ENCODE measurements around the gene FRYL. TPM values are rescaled to one million over a fixed set of nuclear protein-coding genes. Genes with fewer than 3 reads are reported as not detected.

The FRYL gene
- total RNA-seq, 4 donors from 2014 or later: 46.0 to 66.5 (median 55.8) TPM

DNA sequence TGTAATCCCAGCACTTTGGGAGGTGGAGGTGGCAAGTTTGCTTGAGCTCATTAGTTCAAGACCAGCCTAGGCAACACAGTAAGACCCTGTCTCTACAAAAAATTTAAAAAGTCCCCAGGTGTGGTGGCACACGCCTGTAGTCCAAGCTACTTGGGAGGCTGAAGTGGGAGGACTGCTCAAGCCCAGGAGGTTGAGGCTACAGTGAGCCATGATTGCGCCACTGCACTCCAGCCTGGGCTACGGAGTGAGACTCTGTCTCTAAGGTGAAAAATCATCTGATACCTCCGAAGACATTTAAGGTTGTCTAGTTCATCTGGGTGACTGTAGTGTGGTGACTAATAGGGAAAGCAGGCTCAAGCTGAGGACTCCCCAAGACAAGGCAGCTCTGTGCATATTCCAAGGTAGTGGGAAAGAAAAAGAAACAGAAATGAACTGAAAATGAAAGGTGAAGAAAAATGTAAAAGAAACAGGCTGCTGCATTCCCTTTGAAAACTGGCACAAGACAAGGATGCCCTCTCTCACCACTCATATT lies 23.3 kb downstream of the FRYL start:
- Histone ChIP-seq H3K4me3 (no peak overlapping the region), H3K9me3 (no peaks in the 10 kb centered on the region), H3K4me1 (peaks cover 23 to 27% (median 25%) of the 10 kb centered on the region in 4 donors), H3K36me3 (no peaks in the 10 kb centered on the region), H3K27ac (replicated peaks in 1 of 4) (no peak overlapping the region), H3K27me3 (no peaks in the 10 kb centered on the region)
- intact Hi-C loops (cut with DNase I): no loop called here
- TF ChIP-seq POLR2AphosphoS5 (IDR thresholded peaks at IDR 0.05): no peak
- TF ChIP-seq, protein P1, sequence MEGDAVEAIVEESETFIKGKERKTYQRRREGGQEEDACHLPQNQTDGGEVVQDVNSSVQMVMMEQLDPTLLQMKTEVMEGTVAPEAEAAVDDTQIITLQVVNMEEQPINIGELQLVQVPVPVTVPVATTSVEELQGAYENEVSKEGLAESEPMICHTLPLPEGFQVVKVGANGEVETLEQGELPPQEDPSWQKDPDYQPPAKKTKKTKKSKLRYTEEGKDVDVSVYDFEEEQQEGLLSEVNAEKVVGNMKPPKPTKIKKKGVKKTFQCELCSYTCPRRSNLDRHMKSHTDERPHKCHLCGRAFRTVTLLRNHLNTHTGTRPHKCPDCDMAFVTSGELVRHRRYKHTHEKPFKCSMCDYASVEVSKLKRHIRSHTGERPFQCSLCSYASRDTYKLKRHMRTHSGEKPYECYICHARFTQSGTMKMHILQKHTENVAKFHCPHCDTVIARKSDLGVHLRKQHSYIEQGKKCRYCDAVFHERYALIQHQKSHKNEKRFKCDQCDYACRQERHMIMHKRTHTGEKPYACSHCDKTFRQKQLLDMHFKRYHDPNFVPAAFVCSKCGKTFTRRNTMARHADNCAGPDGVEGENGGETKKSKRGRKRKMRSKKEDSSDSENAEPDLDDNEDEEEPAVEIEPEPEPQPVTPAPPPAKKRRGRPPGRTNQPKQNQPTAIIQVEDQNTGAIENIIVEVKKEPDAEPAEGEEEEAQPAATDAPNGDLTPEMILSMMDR (IDR thresholded peaks at IDR 0.05): no peak
- WGBS: 91% methylated on average over 4 of the region's 4 CpGs
- no peak for DNase-seq (ENCODE audit: extremely low spot score)

DNA sequence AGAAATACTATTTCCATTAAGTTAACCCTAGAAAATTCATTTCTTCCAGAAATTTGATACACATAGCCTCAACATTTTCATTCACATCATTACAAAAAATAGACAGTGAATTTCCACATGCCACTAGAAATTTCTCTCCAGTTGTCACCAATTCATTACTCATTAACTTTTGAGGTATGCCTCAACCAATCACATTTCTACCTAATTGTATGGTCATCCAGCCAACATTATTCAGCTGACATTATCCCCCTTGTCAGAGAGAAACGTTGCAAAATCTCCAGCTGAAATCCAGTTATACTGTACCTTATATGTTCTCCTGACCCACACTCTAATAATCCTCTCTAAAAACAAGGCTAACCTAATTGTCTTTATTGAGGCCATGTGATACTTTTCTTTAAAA lies 24.8 kb downstream of the FRYL start:
- intact Hi-C loops (cut with DNase I): no loop called here
- no peak for DNase-seq (ENCODE audit: extremely low spot score)
- no peaks in the 10 kb centered on the region for H3K9me3 ChIP-seq
- H3K4me1 ChIP-seq: peaks cover 28 to 35% (median 30%) of the 10 kb centered on the region in 4 donors
- H3K27ac ChIP-seq (replicated peaks in 1 of 4): no peak overlapping the region
- TF ChIP-seq POLR2A (IDR thresholded peaks at IDR 0.05; ENCODE audit: low read depth) (no peak), POLR2AphosphoS5 (IDR thresholded peaks at IDR 0.05) (no peak), EP300 (IDR thresholded peaks at IDR 0.05) (no peak)
- TF ChIP-seq, protein P1 (IDR thresholded peaks at IDR 0.05): no peak
- no peaks in the 10 kb centered on the region for H3K36me3 ChIP-seq
- H3K4me3 ChIP-seq: no peak overlapping the region
- WGBS: 52% methylated on average over 1 of the region's 1 CpG
- no peaks in the 10 kb centered on the region for H3K27me3 ChIP-seq

DNA sequence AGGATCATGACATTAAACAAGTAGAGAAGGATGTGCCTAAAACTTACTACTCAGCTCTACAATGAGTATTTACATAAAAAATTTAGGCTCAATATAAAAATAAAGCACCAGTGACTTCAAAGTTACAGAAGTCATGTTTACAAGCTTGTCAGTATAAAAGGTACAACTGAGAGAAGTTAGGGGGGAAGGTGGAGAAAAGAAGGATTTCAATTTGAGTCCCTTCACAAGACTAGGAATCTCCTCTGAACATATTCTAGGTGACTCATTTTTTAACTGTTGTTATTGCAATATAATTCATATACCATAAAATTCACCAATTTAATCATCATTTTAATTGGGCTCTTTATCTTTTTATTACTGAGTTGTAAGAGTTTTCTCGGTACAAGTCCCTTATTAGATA lies 26.9 kb downstream of the FRYL start:
- Histone ChIP-seq H3K36me3 (no peaks in the 10 kb centered on the region), H3K27ac (replicated peaks in 1 of 4) (no peak overlapping the region), H3K9me3 (no peaks in the 10 kb centered on the region), H3K4me1 (peaks cover 37 to 48% (median 41%) of the 10 kb centered on the region in 4 donors), H3K27me3 (no peaks in the 10 kb centered on the region), H3K4me3 (no peak overlapping the region)
- no peak for TF ChIP-seq EP300 (IDR thresholded peaks at IDR 0.05)
- TF ChIP-seq POLR2AphosphoS5 (IDR thresholded peaks at IDR 0.05): no peak
- TF ChIP-seq, protein P1 (IDR thresholded peaks at IDR 0.05): no peak
- TF ChIP-seq POLR2A (IDR thresholded peaks at IDR 0.05; ENCODE audit: low read depth): no peak
- DNase-seq (ENCODE audit: extremely low spot score): no peak
- intact Hi-C loops (cut with DNase I): no loop called here
- 95% methylated on average over 1 of the region's 1 CpG for WGBS

DNA sequence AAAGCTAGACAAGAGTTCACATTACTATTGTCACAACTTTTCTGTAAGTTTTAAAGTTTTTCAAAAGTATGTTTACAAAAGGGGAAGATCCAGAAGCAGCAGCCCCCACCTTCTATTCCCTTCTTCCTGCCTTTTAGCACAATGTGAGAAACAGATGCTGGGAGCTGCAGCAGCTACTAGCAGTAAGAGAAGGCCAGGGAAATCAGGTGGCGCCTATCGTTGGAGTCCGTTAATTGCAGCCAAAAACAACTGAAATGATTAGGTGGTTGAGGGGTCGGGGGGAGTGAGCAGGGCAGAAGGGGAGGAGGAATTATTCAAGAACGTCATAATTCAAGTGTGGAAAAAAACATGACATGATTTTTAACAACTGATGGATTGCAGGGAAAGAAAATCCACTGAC lies 27.4 kb downstream of the FRYL start:
- 7% methylated on average over 5 of the region's 5 CpGs for WGBS
- no peaks in the 10 kb centered on the region for H3K27me3 ChIP-seq
- H3K27ac ChIP-seq (replicated peaks in 1 of 4): no peak overlapping the region
- no peaks in the 10 kb centered on the region for H3K36me3 ChIP-seq
- no peaks in the 10 kb centered on the region for H3K9me3 ChIP-seq
- H3K4me1 ChIP-seq: peaks cover 39 to 48% (median 43%) of the 10 kb centered on the region in 4 donors
- DNase-seq (ENCODE audit: extremely low spot score): no peak
- TF ChIP-seq, protein P1 (IDR thresholded peaks at IDR 0.05): no peak
- TF ChIP-seq EP300 (IDR thresholded peaks at IDR 0.05) (no peak), POLR2A (IDR thresholded peaks at IDR 0.05; ENCODE audit: low read depth) (no peak), POLR2AphosphoS5 (IDR thresholded peaks at IDR 0.05) (no peak)
- H3K4me3 ChIP-seq: no peak overlapping the region
- intact Hi-C loops (cut with DNase I): no loop called here

DNA sequence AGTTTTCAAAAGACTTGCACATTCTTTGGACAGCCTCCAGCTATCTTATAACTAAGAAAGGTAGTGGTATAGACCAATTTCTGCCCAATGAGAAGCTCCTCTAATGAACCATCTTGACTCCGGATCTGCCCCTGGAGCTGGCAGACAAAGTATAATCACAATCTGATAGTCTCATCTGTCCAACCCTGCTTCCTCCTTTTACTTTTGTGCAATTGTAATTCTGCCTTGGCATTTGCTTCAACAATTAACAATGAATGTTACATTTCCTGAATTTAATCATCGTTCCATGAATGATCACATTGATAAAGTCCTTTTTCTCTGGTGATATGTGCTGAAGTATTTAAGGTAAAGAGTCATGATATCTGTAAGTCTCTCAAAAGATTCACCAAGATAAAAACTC lies 27.8 kb downstream of the FRYL start:
- WGBS: 54% methylated on average over 2 of the region's 2 CpGs
- Histone ChIP-seq H3K9me3 (no peaks in the 10 kb centered on the region), H3K36me3 (no peaks in the 10 kb centered on the region), H3K4me1 (peaks cover 39 to 49% (median 44%) of the 10 kb centered on the region in 4 donors), H3K27me3 (no peaks in the 10 kb centered on the region), H3K4me3 (no peak overlapping the region), H3K27ac (replicated peaks in 1 of 4) (no peak overlapping the region)
- intact Hi-C loops (cut with DNase I): no loop called here
- no peak for DNase-seq (ENCODE audit: extremely low spot score)
- TF ChIP-seq, protein P1 (IDR thresholded peaks at IDR 0.05): no peak
- TF ChIP-seq POLR2AphosphoS5 (IDR thresholded peaks at IDR 0.05) (no peak), POLR2A (IDR thresholded peaks at IDR 0.05; ENCODE audit: low read depth) (no peak), EP300 (IDR thresholded peaks at IDR 0.05) (no peak)
